ENCODE data around the gene NLRP13. TPM values are rescaled to one million over a fixed set of nuclear protein-coding genes. Genes with fewer than 3 reads are reported as not detected.

NLRP13 gene
- total RNA-seq, 4 donors from 2014 or later = not detected

- WGBS, 2 donors (ENCODE audit: low coverage in 1 of 2) = 77 to 78% methylated on average over 3 to 11 of the region's 11 CpGs
- TF ChIP-seq EP300 (IDR thresholded peaks at IDR 0.05) (no peak), POLR2A (IDR thresholded peaks at IDR 0.05) (no peak), POLR2AphosphoS5 (IDR thresholded peaks at IDR 0.05) (no peak), CTCF (IDR thresholded peaks at IDR 0.05) (no peak)
- ATAC-seq = no peak
These were observed 61.4 kb downstream of the NLRP13 start for GRCh38 chr19:55870736-55871135.

GRCh38 chr19:55867101-55867500, 65.0 kb downstream of the NLRP13 start:
- H3K4me1 ChIP-seq = no peaks in the 10 kb centered on the region
- H3K36me3 ChIP-seq = no peaks in the 10 kb centered on the region
- TF ChIP-seq CTCF (IDR thresholded peaks at IDR 0.05) = no peak
- TF ChIP-seq POLR2A (IDR thresholded peaks at IDR 0.05) = no peak
- TF ChIP-seq EP300 (IDR thresholded peaks at IDR 0.05) = no peak
- no peak for TF ChIP-seq POLR2AphosphoS5 (IDR thresholded peaks at IDR 0.05)
- peaks cover 0 to 10% (median 0%) of the 10 kb centered on the region in 3 donors for H3K9me3 ChIP-seq
- H3K27ac ChIP-seq = no peak overlapping the region
- ATAC-seq = no peak
- H3K27me3 ChIP-seq = peaks cover 7% of the 10 kb centered on the region
- no peak overlapping the region for H3K4me3 ChIP-seq
- 85 to 100% methylated on average over 1 to 5 of the region's 7 CpGs for WGBS, 2 donors (ENCODE audit: low coverage in 1 of 2)

More at GRCh38 chr19:55870736-55871135, 61.4 kb downstream of the NLRP13 start:
- Histone ChIP-seq H3K4me3 (no peak overlapping the region), H3K27ac (no peak overlapping the region), H3K4me1 (no peaks in the 10 kb centered on the region), H3K27me3 (peaks cover 7% of the 10 kb centered on the region), H3K9me3 (peaks cover 0 to 12% (median 0%) of the 10 kb centered on the region in 3 donors), H3K36me3 (no peaks in the 10 kb centered on the region)

GRCh38 chr19:55866521-55866920, 65.6 kb downstream of the NLRP13 start:
- peaks cover 7% of the 10 kb centered on the region for H3K27me3 ChIP-seq
- peaks cover 0 to 5% (median 0%) of the 10 kb centered on the region in 3 donors for H3K9me3 ChIP-seq
- no peaks in the 10 kb centered on the region for H3K4me1 ChIP-seq
- H3K36me3 ChIP-seq = no peaks in the 10 kb centered on the region
- no peak for ATAC-seq
- WGBS, 2 donors (ENCODE audit: low coverage in 1 of 2) = 29 to 42% methylated on average over 1 to 3 of the region's 3 CpGs
- no peak overlapping the region for H3K4me3 ChIP-seq
- no peak overlapping the region for H3K27ac ChIP-seq
- TF ChIP-seq CTCF (IDR thresholded peaks at IDR 0.05) (no peak), POLR2A (IDR thresholded peaks at IDR 0.05) (no peak), POLR2AphosphoS5 (IDR thresholded peaks at IDR 0.05) (no peak), EP300 (IDR thresholded peaks at IDR 0.05) (no peak)

GRCh38 chr19:55858969-55859368, 73.2 kb downstream of the NLRP13 start:
- no peak overlapping the region for H3K27ac ChIP-seq
- H3K4me1 ChIP-seq = no peaks in the 10 kb centered on the region
- TF ChIP-seq POLR2A (IDR thresholded peaks at IDR 0.05) (no peak), EP300 (IDR thresholded peaks at IDR 0.05) (no peak), POLR2AphosphoS5 (IDR thresholded peaks at IDR 0.05) (no peak), CTCF (IDR thresholded peaks at IDR 0.05) (no peak)
- WGBS, 2 donors (ENCODE audit: low coverage in 1 of 2) = 47 to 50% methylated on average over 2 to 5 of the region's 5 CpGs
- no peak overlapping the region for H3K4me3 ChIP-seq
- H3K9me3 ChIP-seq = peaks cover 0 to under 1% (median 0%) of the 10 kb centered on the region in 3 donors
- H3K36me3 ChIP-seq = no peaks in the 10 kb centered on the region
- no peaks in the 10 kb centered on the region for H3K27me3 ChIP-seq
- ATAC-seq = no peak

GRCh38 chr19:55858401-55858800, 73.7 kb downstream of the NLRP13 start:
- Histone ChIP-seq H3K27ac (no peak overlapping the region), H3K9me3 (no peaks in the 10 kb centered on the region), H3K4me3 (no peak overlapping the region), H3K4me1 (no peaks in the 10 kb centered on the region), H3K36me3 (no peaks in the 10 kb centered on the region), H3K27me3 (no peaks in the 10 kb centered on the region)
- WGBS, 2 donors (ENCODE audit: low coverage in 1 of 2) = 92 to 93% methylated on average over 5 to 13 of the region's 14 CpGs
- ATAC-seq = no peak
- TF ChIP-seq EP300 (IDR thresholded peaks at IDR 0.05) = no peak
- no peak for TF ChIP-seq POLR2A (IDR thresholded peaks at IDR 0.05)
- no peak for TF ChIP-seq POLR2AphosphoS5 (IDR thresholded peaks at IDR 0.05)
- no peak for TF ChIP-seq CTCF (IDR thresholded peaks at IDR 0.05)

Data from gastroesophageal sphincter (tissue), 4 donors.